Measurements from ENCODE around the gene CDKN2AIPNL.

Gene CDKN2AIPNL

DNA sequence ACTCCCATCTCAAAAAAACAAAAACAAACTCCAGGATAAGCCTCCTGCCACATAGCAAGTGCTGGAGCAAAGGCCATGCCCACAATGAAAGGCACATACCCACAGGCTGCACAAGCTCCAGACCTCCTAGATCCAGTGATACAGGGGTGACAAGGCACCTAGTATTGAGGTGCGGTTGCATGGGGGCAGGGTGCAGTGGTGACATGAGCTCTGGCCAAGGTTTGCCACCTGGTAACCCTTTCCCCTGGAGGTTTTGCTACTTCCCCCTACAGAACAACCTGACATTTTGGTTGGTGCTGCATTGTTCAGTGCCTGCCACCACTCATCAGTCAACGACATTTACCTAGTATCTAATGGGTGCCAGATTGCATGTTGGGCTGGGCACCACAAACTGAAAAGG is 14.5 kb downstream of the CDKN2AIPNL start:
- Histone ChIP-seq H3K27me3 (replicated peaks; ENCODE audit: control insufficient read depth, insufficient read depth, low read length) (no peaks in the 10 kb centered on the region), H3K4me3 (replicated peaks; ENCODE audit: low read depth, low read length) (no peak overlapping the region), H3K36me3 (ENCODE audit: control insufficient read depth, insufficient read depth, low read length) (peaks cover 10% of the 10 kb centered on the region)
- TF ChIP-seq, protein P1, sequence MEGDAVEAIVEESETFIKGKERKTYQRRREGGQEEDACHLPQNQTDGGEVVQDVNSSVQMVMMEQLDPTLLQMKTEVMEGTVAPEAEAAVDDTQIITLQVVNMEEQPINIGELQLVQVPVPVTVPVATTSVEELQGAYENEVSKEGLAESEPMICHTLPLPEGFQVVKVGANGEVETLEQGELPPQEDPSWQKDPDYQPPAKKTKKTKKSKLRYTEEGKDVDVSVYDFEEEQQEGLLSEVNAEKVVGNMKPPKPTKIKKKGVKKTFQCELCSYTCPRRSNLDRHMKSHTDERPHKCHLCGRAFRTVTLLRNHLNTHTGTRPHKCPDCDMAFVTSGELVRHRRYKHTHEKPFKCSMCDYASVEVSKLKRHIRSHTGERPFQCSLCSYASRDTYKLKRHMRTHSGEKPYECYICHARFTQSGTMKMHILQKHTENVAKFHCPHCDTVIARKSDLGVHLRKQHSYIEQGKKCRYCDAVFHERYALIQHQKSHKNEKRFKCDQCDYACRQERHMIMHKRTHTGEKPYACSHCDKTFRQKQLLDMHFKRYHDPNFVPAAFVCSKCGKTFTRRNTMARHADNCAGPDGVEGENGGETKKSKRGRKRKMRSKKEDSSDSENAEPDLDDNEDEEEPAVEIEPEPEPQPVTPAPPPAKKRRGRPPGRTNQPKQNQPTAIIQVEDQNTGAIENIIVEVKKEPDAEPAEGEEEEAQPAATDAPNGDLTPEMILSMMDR (IDR thresholded peaks at IDR 0.05; ENCODE audit: insufficient read depth, low read length, poor library complexity, severe bottlenecking) = no peak
- DNase-seq (ENCODE audit: extremely low read depth, insufficient read length) = no peak

GRCh38 chr5:134396274-134396673 is 15.4 kb downstream of the CDKN2AIPNL start:
- DNase-seq (ENCODE audit: extremely low read depth, insufficient read length) = no peak
- no peaks in the 10 kb centered on the region for H3K27me3 ChIP-seq (replicated peaks; ENCODE audit: control insufficient read depth, insufficient read depth, low read length)
- peaks cover 8% of the 10 kb centered on the region for H3K36me3 ChIP-seq (ENCODE audit: control insufficient read depth, insufficient read depth, low read length)
- TF ChIP-seq, protein P1 (IDR thresholded peaks at IDR 0.05; ENCODE audit: insufficient read depth, low read length, poor library complexity, severe bottlenecking) = no peak
- H3K4me3 ChIP-seq (replicated peaks; ENCODE audit: low read depth, low read length) = no peak overlapping the region

DNA sequence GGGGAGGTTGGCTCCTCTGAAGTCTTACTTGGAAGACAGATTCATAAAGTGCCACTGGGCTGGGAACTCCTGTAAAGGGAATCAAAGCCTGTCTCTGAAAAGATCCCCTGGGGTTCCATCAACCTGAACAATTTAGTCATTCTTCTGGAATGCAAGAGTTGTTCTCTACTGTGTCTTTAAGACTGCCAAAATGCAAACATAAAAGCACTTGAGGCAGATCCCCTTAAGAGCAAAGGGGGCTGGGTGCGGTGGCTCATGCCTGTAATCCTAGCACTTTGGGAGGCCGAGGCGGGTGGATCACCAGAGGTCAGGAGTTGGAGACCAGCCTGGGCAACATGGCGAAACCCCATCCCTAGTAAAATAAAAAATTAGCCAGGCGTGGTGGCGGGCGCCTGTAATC is 16.7 kb downstream of the CDKN2AIPNL start:
- no peaks in the 10 kb centered on the region for H3K27me3 ChIP-seq (replicated peaks; ENCODE audit: control insufficient read depth, insufficient read depth, low read length)
- H3K36me3 ChIP-seq (ENCODE audit: control insufficient read depth, insufficient read depth, low read length) = peaks cover 8% of the 10 kb centered on the region
- TF ChIP-seq, protein P1 (IDR thresholded peaks at IDR 0.05; ENCODE audit: insufficient read depth, low read length, poor library complexity, severe bottlenecking) = no peak
- H3K4me3 ChIP-seq (replicated peaks; ENCODE audit: low read depth, low read length) = no peak overlapping the region
- no peak for DNase-seq (ENCODE audit: extremely low read depth, insufficient read length)

- Histone ChIP-seq H3K4me3 (replicated peaks; ENCODE audit: low read depth, low read length) (no peak overlapping the region), H3K27me3 (replicated peaks; ENCODE audit: control insufficient read depth, insufficient read depth, low read length) (no peaks in the 10 kb centered on the region), H3K36me3 (ENCODE audit: control insufficient read depth, insufficient read depth, low read length) (peaks cover 11% of the 10 kb centered on the region)
- DNase-seq (ENCODE audit: extremely low read depth, insufficient read length) = no peak
- TF ChIP-seq, protein P1 (IDR thresholded peaks at IDR 0.05; ENCODE audit: insufficient read depth, low read length, poor library complexity, severe bottlenecking) = no peak
These were observed 19.4 kb downstream of the CDKN2AIPNL start for GRCh38 chr5:134392301-134392700.

DNA sequence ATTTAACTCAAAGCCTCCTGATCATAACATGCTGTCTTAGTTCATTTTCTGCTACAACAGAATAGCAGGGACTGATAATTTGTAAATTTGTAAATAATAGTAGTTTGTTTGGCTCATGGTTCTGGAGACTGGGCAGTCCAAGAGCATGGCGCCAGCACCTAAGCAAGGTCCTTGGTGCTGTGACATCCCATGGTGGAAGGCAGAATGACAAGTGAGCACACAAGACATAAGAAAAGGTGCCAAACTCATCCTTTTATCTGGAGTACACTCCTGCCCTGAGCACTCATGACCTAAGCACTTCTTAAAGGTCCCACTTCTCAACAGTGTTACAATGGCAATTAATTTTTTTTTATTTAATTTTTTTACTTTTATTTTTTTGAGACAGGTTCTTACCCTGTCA is 24.2 kb downstream of the CDKN2AIPNL start:
- peaks cover 3% of the 10 kb centered on the region for H3K36me3 ChIP-seq (ENCODE audit: control insufficient read depth, insufficient read depth, low read length)
- H3K27me3 ChIP-seq (replicated peaks; ENCODE audit: control insufficient read depth, insufficient read depth, low read length) = no peaks in the 10 kb centered on the region
- no peak for DNase-seq (ENCODE audit: extremely low read depth, insufficient read length)
- TF ChIP-seq, protein P1 (IDR thresholded peaks at IDR 0.05; ENCODE audit: insufficient read depth, low read length, poor library complexity, severe bottlenecking) = no peak
- H3K4me3 ChIP-seq (replicated peaks; ENCODE audit: low read depth, low read length) = no peak overlapping the region
